Esophagus mucosa (tissue), 1 donor: ENCODE data around the gene LDAH. TPM values are rescaled to one million over a fixed set of nuclear protein-coding genes. Genes with fewer than 3 reads are reported as not detected.

Experiments used
- ATAC-seq: fragments of 200-7000 bp; cut with Tn5 transposase; one replicate; pipeline ENCODE4 v1.9.1; 2020
- total RNA-seq: library from RNA; stranded (reverse); gene quantifications from one replicate; pipeline ENCODE4 v1.2.4, GENCODE V29; 2023
- donor health status: DM: yes; HTN: yes; CAD: no.

The LDAH gene
- total RNA-seq, 1 donor from 2014 or later: 10.8 TPM

DNA sequence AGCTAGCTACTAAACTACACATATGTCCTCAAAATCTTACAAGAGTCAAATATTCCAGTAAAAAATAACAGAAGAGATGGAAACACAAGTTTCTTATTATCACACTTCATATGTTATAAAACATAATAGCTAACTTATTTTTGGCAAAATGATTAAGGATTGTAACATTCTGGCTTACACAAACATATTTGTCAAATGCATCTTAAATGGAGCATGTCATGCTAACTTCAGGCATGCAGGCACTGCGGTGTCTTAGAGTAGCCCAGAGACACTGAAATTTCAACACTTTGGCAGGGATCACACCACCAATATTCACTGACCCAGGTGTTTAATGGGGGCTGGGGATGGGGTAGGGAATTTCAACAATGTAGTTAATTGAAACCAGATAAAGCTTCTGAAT is 51.6 kb downstream of the LDAH start:
- ATAC-seq: no peak

DNA sequence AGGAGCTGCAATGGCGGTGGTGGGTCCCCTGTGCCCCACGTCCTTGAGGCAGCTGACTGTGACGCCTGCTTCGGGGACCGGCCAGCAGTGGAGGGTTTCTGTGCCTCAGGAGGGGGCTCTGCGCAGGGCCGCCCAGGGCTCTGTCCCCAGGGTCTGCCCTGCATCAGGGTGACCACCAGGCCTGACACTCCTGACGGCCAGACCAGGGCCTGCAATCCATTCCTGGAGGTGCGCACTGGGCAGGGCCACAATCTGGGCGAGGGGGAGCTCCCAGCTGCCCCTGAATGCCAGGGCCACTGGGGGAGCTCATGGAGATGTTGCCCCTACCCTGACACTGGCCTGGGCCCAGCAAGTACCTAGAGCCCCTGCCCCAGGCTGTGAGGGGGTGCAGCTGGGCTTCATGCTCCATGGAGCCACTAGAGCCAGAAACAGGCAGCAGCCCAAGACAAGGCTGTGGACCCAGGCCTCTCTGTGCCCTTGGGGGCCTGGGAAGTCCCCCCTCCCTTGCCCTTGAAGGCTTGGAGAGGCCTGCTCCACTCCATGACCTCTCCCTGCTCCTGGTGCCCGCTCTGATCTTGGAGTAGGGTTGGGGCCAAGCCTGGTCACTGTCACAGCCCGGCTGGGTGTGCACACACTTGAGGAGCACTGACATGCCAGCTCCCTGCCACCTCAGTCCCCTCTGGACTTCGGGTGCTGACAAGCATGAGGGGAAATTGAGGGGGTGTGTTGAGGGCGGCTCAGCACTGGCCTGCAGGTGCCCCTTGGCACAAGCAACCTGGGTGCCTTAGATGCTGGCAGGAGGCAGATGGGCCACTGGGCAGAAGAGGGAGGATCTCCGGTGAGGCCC is 55.9 kb downstream of the LDAH start:
- ATAC-seq: no peak

DNA sequence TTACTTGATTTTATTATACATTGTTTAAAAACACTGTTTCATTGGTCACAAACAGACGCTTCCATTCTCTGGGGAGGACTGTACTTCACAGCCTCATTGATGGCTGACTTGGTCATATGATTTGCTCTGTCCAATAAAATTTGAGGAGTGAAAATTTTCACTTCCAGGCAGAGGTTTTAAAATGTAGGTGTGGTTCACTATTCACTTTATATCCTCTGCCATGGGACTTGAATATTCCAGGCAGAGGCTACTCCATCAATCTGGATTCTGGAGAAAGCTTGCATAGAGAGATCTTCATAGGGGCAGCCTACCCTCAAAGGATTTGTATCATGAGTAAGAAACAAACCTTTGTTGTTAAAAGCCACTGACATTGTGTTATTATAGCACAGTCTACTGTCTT is 56.7 kb downstream of the LDAH start:
- no peak for ATAC-seq

DNA sequence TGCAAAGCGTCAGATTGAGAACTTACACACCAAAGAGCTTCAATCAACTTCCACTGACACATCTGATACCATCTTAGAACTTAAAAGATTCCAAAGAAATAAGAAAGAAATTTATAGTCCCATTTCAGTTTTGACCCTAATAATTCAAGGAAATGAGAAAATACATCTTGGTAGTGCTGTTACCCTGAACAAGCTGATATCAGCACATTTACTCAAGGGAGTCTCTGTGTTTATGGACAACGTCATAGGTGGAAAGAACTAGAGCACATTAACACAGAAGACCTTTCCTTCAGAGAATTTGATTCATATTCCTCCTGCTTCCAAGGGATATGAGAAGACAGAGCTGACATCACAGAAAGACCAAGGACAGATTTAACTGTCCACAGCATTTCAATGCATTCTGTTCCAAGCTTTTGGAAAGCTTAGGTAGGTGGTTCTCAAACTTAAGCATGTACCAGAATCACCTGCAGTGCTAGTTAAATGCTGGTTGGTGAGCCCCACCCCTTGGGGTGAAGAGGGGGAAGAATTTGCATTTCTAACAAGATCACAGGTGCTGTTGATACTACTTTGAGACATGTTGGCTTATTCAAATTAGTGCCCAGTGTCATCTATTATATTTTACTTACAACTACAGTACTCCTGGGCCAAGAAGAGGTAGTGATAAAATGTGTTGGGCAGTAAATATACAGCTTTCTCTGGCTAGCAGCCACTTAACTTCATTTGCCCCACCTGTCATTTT is 59.8 kb downstream of the LDAH start:
- no peak for ATAC-seq

DNA sequence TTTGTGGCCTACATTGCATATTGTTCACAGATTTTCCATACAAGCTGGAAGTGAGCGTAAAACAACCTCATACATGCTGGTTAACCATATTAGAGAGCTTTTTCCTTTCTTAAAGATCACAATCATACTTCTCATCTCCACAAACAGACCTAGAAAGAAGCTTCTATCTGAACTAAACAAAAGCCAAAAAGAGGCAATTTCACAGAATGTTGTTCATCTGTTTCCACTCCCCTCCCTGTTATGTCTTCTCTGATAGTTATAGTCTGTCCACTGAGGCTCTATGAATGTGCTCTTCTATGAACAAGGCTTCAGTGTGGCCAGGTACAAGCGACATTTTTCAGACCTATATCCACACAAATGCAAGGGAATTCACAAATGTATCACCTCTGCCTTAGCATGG is 63.4 kb downstream of the LDAH start:
- no peak for ATAC-seq

DNA sequence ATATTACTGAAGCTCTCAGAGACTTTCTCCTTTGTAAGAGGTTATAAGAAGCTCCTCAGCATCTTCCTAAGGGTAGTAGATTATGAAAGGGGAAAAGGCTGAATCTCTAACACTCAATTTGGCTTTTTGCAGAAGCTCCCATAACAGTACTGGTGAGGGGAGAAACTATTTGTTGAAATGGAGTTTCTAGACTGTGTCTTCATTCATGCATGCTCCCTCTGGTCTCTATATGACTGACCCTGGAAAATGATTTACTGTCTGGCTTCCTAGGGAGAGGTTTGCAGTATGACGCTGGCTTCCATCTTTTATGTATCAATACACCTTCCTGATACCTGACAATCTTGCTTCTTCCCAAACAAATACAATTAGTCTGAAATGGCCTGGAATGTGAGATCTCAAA is 63.9 kb downstream of the LDAH start:
- no peak for ATAC-seq

DNA sequence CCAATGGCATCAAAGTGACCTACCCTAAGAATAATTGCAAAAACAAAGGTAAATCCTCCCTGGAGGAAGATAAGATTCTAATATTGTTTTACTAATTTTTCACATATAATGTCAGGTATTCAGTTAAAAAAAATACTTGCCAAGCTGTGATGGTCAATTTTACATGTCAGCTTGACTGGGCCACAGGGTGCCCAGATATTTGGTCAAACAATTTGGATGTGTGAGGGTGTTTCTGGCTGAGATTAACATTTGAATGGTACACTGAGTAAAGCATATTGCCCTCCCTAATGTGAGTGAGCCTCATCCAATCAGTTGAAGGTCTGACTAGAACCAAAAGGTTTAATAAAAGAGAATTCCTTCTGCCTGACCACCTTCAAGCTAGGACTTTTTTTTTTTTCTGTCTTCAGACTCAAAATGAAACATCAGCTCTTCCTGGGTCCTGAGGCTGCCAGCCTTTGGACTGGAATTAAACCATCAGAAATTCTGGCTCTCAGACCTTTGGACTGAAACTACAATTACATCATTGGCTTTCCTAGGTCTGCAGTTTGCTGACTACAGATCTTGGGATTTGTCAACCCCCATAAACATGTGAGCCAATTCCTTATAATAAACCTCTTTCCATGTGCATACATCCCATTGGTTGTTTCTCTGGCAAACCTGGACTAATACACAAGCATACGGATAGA is 65.4 kb downstream of the LDAH start:
- ATAC-seq: no peak

DNA sequence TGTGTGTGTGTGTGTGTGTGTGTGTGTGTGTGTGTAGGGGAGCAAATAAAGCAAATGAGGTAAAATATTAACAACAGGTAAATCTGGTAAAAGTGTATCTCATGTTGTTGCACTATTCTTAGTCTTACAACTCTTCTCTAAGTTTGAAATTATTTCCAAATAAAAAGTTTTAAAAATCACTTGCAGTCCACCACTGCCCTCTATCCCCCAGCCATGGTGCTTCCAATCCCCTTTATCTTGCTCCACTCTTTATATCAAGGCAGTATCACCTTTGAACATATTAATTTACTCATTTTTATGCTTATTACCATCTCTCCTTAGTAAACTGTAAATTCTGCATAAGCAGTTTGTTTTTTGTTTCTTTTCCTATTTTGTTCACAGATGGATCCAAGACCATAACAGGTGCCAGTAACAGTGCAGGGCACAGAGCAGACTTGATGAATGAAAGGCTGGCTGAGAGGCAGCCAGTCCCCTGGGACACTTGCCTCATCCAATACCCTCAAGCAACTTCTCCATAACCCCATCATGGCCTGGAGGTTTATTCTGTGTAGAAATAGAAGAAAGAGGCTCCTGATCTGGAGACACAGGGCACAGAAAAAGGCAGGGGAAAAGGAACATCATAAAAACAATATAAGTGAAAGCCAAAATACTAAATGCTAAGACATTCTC is 67.6 kb downstream of the LDAH start:
- no peak for ATAC-seq

DNA sequence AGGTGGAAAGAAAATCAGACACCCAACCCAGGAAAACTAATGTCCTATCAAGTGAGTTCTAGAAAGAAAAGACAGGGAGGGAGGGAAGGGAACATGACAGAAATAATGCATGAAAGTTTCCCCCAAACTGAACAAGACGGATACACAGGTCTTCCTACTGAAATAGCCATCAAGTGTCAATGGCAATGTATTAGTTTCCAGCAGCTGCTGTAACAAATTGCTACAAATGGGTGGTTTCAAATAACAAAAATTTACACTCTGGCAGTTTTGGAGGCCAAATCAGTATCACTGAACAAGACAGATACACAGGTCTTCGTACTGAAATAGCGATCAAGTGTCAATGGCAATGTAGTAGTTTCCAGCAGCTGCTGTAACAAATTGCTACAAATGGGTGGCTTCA is 70.6 kb downstream of the LDAH start:
- no peak for ATAC-seq

DNA sequence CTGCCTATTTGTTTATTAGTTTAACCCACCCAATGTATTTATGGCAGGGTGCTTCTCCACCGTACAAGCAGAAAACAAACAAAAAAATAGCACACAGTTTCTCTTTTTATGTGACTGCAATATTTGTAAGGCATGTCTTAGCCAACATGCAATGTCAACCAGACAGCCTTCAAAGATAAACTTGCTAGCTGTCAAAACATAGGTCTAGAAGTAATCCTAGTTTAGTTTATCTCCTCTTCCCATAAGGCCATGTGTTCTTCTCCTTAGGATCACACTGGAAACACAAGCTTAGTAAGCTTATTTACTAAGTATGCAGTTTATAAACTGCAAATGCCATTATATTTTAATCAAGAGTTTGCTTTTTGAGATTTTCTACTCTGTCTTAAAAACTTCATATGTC is 75.6 kb downstream of the LDAH start:
- ATAC-seq: no peak

DNA sequence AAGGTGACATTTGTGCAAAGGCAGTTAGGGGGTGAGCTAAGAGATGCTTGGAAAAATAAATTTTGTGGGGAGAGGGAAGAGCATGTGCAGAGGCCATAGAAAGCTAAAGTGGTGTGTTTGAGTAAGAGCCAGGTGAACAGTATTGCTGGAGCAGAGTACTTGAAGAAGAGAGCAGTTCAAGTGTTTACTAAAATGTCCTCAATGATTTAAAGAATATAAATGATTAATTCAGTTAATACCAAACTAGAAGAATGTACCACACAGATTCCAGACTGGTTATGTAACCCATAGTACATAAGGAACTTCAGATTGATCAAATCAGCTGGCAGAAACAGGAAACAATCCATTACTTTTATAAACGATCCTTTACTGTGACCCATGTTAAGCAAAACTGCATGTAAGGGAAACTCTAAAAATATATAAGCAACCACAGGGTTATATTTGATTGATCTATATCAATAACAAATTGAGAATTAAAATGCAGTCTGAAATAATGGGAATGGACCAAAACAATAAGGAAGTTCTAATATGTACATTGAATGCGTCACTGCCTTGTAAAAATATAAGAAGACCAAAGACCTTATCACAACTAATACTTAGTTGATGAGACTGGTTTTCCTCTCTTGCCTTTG is 76.9 kb downstream of the LDAH start:
- no peak for ATAC-seq

DNA sequence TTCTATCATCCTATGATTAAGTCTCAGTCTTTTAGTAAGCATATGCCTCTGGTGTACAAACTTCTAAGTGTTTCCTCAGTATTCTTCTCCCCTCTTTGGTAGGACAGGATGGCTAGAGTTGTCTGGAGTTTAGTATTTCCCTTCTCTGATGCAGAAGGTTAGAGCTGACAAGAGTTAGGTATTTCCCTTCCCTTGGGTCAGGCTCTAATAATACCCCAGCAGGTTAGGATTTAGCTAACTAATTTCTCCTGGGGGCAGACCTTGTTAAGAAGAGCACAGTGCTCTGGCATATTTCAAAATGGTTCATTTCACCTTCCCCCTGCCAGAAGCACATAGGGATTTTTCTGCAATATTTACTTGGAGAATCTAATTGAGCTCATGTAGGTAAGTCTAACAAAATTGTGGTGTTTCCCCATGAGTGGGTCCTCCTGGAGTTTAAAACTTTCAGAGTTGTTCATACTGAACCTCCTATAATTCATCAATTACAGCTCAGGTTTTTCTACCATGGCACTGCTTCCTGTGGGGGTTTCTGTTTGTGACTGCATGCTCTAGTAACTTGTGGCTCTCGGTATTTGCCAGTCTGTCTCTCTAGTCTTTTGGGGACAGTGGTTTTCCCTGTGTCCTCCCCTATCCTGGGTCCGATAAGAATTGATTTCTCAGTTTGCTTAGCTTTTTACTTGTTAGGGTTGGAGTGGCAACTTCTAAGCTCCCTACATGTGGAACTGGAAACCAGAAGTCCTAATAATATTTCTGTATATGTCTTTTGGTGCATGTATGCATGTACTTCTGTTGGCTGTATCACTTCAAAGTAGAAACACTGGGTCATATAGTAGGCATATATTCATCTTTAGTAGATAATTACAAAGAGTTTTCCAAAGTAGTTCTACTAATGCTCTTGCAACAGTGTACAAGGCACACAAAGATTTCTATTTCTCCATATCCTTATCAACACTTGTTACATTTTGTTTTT is 78.2 kb downstream of the LDAH start:
- ATAC-seq: no peak

DNA sequence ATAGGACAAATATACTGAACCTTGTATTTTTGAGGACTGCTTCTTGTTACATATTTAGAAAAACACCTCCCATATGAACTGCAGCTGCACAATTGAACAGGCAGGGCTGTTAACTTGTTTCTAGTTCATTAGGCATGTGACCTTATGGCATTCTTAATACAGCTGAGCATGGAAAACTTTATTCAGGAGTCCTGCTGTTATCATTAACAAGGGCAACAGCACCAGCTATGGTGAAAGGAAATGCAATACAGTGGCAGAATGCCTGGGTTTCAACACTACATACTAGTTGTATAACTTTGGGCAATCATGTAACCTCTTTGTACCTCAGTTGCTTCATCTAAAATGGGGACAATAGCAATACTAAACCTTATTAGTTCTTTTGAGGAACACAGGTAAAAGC is 84.1 kb downstream of the LDAH start:
- ATAC-seq: no peak

DNA sequence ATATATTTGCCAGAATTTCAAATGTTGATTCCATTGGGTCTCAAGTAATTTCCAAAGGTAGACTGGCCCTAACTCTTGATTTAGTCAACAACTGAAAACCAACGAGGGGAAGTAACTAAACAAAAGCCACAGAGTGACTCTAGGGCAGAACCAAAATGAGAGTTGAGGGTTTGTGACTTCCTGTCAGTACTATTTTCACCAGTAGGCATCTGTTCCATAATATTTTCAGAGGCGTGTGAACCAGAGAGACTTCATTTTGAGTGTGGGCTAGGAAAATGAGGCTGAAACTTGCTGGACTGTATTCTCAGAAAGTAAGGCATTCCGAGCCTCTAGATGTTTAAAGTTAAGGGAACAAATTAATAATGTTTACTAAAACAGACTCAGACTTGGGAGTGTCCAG is 85.4 kb downstream of the LDAH start:
- no peak for ATAC-seq

DNA sequence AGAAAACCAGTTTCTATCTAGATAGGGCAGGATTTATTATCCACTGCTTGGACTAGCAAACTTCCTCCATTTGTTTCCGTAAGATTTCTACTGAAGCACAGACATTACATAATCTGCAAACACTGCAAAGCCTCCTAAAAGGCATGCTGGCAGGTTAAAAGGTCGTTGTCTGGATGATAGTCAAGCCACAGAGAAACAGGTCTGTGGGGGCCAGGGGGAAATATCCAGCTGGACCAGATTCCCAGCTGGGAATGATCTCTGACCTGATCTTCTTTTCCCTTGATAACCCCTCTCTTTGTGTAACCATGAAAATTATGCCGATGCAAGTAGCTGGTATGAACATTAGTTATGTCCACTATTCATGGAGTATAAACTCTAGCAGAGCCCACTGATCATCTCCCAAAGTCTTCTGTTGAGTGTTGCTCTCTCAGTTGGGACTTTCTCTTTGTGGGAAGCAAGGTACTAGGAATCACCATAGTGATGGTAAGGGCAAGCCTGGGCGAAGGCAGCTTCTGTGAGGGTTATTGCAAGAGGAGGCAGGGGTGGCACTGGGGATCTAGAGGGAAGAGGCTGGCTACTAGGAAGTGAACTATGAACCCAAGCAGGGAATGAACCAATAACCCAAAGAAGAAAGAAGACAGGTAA is 94.7 kb downstream of the LDAH start:
- no peak for ATAC-seq

DNA sequence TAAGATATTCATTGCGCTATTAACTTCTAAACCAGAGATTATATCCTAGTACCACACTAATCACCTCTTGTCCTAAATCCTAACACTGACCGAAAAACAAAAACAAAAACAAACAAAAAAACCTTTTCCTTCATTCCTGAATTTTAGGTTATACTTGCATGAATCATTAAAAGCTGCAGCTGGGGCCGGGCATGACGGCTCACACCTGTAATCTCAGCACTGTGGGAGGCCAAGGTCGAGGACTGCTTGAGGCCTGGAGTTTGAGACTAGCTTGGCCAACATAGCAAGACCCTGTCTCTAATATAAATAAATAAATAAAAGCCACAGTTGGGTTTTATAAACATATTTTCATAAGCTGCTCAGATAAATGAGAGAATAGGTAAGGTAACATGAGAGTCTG is 96.0 kb downstream of the LDAH start:
- ATAC-seq: no peak

DNA sequence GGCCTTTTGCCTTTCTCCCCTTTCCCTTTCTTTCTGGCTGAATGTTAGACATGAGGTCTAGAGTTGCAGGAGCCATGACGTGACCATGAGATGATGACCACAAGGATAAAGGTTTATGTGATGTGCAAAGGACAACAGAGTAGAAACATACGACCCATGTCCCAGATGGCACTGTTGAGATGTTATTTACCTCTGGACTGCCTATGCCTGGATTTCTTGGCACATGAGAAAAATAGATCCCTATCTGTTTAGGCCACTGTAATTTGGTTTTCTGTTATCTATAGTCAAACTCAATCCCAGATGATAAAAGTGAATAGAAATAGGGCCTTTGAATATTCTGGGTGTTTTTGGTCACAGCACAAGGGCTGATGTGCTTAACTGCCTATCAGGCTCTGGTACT is 97.1 kb downstream of the LDAH start:
- ATAC-seq: no peak

DNA sequence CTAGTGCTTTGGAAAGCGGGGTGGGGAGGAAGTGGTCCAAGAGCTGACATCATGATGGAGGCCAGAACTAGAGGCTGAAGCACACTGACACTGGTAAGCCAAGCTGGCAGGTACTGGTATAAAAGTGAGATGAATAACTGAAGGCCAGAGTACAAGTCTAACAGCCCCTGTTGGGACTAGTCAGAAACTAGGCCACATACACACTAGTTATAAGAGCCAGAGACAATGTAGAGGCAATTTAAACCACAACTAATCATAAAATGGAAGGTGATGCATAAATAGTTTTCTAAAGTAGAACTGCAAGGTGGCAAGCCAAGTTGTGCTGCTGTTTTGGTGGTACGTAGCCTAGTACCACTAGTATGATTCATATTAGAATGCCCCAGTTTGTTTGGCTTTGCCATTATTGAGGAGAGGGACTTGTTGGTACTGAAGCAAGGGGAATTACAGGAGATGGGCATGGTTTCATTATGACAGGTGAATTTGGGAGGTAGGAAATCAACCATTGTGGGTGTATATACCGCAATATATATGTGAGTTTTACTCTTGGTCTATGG is 98.3 kb downstream of the LDAH start:
- ATAC-seq: no peak

DNA sequence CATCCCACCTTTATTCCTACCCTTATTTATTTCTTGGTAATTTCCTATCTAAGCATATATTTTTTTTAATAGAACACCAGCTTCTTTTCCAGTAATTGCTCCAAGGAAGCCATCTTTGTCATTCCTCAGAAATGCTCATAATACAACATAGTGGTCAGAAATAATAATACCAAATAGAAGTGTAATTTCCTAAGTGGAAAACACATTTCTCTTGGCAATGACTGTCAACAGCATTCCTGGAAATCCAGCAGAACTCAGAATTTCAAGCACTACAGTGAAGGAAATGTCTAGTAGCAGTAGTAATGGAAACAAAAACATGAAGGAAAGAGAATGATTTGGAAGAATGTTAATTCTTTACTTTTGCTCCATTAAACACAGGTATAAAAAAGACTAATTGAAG is 99.4 kb downstream of the LDAH start:
- no peak for ATAC-seq

DNA sequence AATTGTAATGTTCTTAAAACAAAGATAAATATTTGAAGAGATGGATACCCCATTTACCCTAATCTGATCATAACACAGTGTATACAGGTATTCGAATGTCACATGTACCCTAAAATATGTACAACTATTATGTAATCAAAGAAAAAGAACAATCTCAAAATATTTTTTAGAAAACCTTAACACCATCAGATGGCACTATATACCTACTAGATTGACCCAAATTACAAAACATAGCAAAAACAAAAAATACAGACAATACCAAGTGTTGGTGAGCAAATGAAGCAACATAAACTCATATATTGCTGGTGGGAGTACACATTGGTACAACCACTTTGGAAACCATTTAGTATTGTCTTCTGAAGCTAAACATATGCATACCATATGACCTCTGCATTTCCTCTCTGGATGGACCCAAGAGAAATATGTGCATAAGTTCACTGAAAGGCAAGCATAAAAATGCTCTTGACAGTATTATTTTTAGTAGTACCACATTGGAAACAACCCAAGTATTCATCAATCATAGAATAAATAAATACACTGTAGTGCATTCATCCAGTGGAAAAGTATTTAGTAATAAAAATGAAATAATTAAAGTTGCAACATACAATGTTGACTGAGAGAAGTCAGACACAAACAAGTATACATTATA is 100.2 kb downstream of the LDAH start:
- ATAC-seq: no peak
